GM23338 (cell line): Measurements from ENCODE around the gene NUCKS1. TPM values are rescaled to one million over a fixed set of nuclear protein-coding genes. Genes with fewer than 3 reads are reported as not detected.

Experiments used
- ATAC-seq: fragments of 200-7000 bp; cut with Tn5 transposase; 3 replicates; pipeline ENCODE4 v1.9.1; 2020
- DNase-seq: peaks from one replicate; pipeline ENCODE4 v3.0.0-alpha.2; 2015; ENCODE audit warnings: low spot score
- H2AFZ ChIP-seq: fragments of 200-600 bp; sonication (generic); 2 replicates; pipeline ENCODE4 v1.8.0; 2016; ENCODE audit warnings: antibody characterized with exemption, mild to moderate bottlenecking, moderate library complexity
- H3F3A ChIP-seq: fragments of 200-600 bp; sonication (generic); replicated peaks from 2 replicates; pipeline ENCODE4 v1.8.0; 2017; ENCODE audit warnings: antibody characterized with exemption, mixed run types, low read depth
- H3K27ac ChIP-seq: fragments of 200-600 bp; sonication (generic); 2 replicates; pipeline ENCODE4 v1.6.1; 2016; ENCODE audit warnings: low read depth
- H3K27me3 ChIP-seq: fragments of 200-600 bp; sonication (generic); 2 replicates; pipeline ENCODE4 v1.8.0; 2016; ENCODE audit warnings: mild to moderate bottlenecking, mixed run types, moderate library complexity; ENCODE audit not compliant: insufficient read depth
- H3K36me3 ChIP-seq: fragments of 200-600 bp; sonication (generic); 2 replicates; pipeline ENCODE4 v1.8.0; 2016; ENCODE audit warnings: mild to moderate bottlenecking; ENCODE audit not compliant: insufficient read depth
- H3K4me1 ChIP-seq: fragments of 200-600 bp; sonication (generic); 2 replicates; pipeline ENCODE4 v1.8.0; 2016; ENCODE audit warnings: mild to moderate bottlenecking, moderate library complexity; ENCODE audit not compliant: insufficient read depth
- H3K4me2 ChIP-seq: fragments of 200-600 bp; sonication (generic); 2 replicates; pipeline ENCODE4 v1.7.1; 2017; ENCODE audit warnings: mixed run types
- H3K4me3 ChIP-seq: fragments of 200-600 bp; sonication (generic); 2 replicates; pipeline ENCODE4 v1.6.1; 2016; ENCODE audit warnings: mixed run types
- H3K79me2 ChIP-seq: fragments of 200-600 bp; sonication (generic); replicated peaks from 2 replicates; pipeline ENCODE4 v1.8.0; 2017; ENCODE audit warnings: mild to moderate bottlenecking; ENCODE audit not compliant: insufficient read depth
- H3K9me2 ChIP-seq: fragments of 200-600 bp; sonication (generic); 2 replicates; pipeline ENCODE4 v1.8.0; 2017; ENCODE audit not compliant: insufficient read depth
- H4K20me1 ChIP-seq: fragments of 200-600 bp; sonication (generic); replicated peaks from 2 replicates; pipeline ENCODE4 v1.8.0; 2017; ENCODE audit warnings: mild to moderate bottlenecking; ENCODE audit not compliant: insufficient read depth
- H3K27ac Mint-ChIP-seq: 2 replicates; pipeline ENCODE4 v1.8.0; 2020; ENCODE audit warnings: inconsistent platforms, mild to moderate bottlenecking, moderate library complexity, mixed read lengths
- H3K27me3 Mint-ChIP-seq: 3 replicates; pipeline ENCODE4 v1.8.0; 2022; ENCODE audit warnings: low read depth, mild to moderate bottlenecking, moderate library complexity, mixed read lengths, inconsistent platforms; ENCODE audit not compliant: insufficient read depth, poor library complexity
- H3K36me3 Mint-ChIP-seq: 3 replicates; pipeline ENCODE4 v1.8.0; 2021; ENCODE audit warnings: low read depth, mild to moderate bottlenecking, inconsistent platforms, moderate library complexity, mixed read lengths
- H3K4me1 Mint-ChIP-seq: 3 replicates; pipeline ENCODE4 v1.8.0; 2020; ENCODE audit warnings: mild to moderate bottlenecking, inconsistent platforms, mixed read lengths
- H3K4me3 Mint-ChIP-seq: 3 replicates; pipeline ENCODE4 v1.8.0; 2021; ENCODE audit warnings: moderate library complexity, mild to moderate bottlenecking, inconsistent platforms, mixed read lengths
- H3K9me3 Mint-ChIP-seq: 3 replicates; pipeline ENCODE4 v1.8.0; 2020; ENCODE audit warnings: moderate library complexity, mild to moderate bottlenecking, inconsistent platforms, mixed read lengths
- CREB1 ChIP-seq: fragments of 250-450 bp; sonication (Bioruptor Pico); IDR thresholded peaks from 2 replicates; pipeline ENCODE4 v1.5.0; 2020; ENCODE audit warnings: low read depth, mild to moderate bottlenecking, moderate library complexity
- STAT1 ChIP-seq: IDR thresholded peaks from one replicate; pipeline ENCODE4 v1.6.1; 2016; ENCODE audit warnings: antibody characterized with exemption; ENCODE audit not compliant: unreplicated experiment
- ZNF331 ChIP-seq: fragments of 250-450 bp; sonication (Bioruptor Pico); IDR thresholded peaks from 2 replicates; pipeline ENCODE4 v1.5.0; 2020; ENCODE audit warnings: low read depth, mild to moderate bottlenecking, moderate library complexity
- ZNF462 ChIP-seq: fragments of 250-450 bp; sonication (Bioruptor Pico); IDR thresholded peaks from 2 replicates; pipeline ENCODE4 v1.5.0; 2020; ENCODE audit warnings: mild to moderate bottlenecking, moderate library complexity
- polyA plus RNA-seq: library from polyadenylated mRNA; unstranded; fragments of >200 nt; fragmentation: Nextera tagmentation; extraction: Ambion mirVana; gene quantifications from 2 replicates; pipeline ENCODE4 v1.2.1, GENCODE V29; 2016
- total RNA-seq: library from RNA; depleted of rRNA; stranded (reverse); fragments of >200 nt; shearing (Covaris generic); gene quantifications from 2 replicates; pipeline ENCODE4 v1.2.3, GENCODE V29; 2014
- TF ChIP-seq, protein P1 (sequence below): IDR thresholded peaks from 2 replicates; pipeline ENCODE4 v1.6.1; 2016; ENCODE audit warnings: antibody characterized with exemption

The NUCKS1 gene
- total and polyA plus RNA-seq, 2 experiments from 2014 or later: 255 to 307 TPM

DNA sequence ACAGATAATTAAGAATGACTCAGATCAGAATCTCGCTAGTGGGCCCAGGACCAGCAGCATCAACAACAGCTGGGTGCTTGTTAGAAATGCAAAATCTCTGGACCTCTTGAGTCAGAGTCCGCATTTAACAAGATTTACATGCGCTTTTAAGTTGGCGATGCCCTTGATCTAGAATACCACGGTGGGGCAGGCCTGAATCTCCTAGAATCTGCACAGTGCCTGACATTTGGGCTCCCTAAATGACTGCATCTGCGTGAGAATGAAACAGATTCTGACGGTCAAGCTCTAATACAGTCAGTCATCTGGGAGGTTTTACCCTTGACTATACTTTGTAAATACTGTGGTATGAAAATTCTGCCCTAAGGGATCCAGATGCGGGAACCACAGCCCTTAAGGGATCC lies 42.5 kb upstream of the NUCKS1 start:
- Mint-ChIP-seq H3K9me3 (no peaks in the 10 kb centered on the region), H3K4me3 (no peak overlapping the region), H3K27me3 (peaks cover 1% of the 10 kb centered on the region), H3K4me1 (peaks cover 3% of the 10 kb centered on the region; the same call in 2 of the 3 replicates), H3K27ac (no peak overlapping the region), H3K36me3 (peaks cover 29% of the 10 kb centered on the region)
- H3K27me3 ChIP-seq: no peaks in the 10 kb centered on the region
- TF ChIP-seq STAT1: no peak
- no peak for TF ChIP-seq CREB1 (CRISPR knock-in tag)
- TF ChIP-seq, protein P1, sequence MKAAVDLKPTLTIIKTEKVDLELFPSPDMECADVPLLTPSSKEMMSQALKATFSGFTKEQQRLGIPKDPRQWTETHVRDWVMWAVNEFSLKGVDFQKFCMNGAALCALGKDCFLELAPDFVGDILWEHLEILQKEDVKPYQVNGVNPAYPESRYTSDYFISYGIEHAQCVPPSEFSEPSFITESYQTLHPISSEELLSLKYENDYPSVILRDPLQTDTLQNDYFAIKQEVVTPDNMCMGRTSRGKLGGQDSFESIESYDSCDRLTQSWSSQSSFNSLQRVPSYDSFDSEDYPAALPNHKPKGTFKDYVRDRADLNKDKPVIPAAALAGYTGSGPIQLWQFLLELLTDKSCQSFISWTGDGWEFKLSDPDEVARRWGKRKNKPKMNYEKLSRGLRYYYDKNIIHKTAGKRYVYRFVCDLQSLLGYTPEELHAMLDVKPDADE: no peak
- TF ChIP-seq ZNF331 (CRISPR knock-in tag): no peak
- no peak for TF ChIP-seq ZNF462 (CRISPR knock-in tag)
- no peaks in the 10 kb centered on the region for H3K79me2 ChIP-seq
- no peak overlapping the region for H3K4me2 ChIP-seq
- H2AFZ ChIP-seq: no peak overlapping the region
- H3K36me3 ChIP-seq: peaks cover 11% of the 10 kb centered on the region; the same call in 1 of the 2 replicates
- H4K20me1 ChIP-seq: no peaks in the 10 kb centered on the region; the same call in 1 of the 2 replicates
- no peaks in the 10 kb centered on the region for H3K9me2 ChIP-seq
- DNase-seq (no peak), ATAC-seq (no peak)
- H3F3A ChIP-seq: peaks cover 9% of the 10 kb centered on the region; the same call in 1 of the 2 replicates
- peak overlapping the region; percentile 50 for H3K27ac ChIP-seq
- no peak overlapping the region for H3K4me3 ChIP-seq
- 0 out of 2 replicates have a peak, but pooled peaks cover 4% of the 10 kb centered on the region for H3K4me1 ChIP-seq
